Measurements from ENCODE around the gene KDM8.

Gene KDM8

DNA sequence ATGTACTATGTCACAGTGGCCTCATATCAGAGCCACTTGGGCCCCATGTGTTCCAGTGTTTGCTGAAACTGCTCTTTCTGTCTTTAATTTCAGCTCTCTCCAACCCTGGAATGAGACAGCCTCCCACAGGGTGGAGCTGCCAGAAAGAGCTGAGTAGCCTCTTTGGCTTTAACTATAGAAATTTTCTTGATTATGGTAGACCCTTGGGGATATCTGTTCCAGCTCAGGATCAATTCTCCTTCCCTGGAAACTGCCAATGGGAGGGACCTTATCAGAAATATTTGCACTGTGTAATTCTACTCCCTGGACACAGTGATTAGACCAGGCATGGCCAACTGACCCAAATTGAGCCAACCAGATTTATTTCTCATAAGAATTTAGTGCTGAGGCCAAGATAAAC lies 39.0 kb upstream of the KDM8 start:
- TF ChIP-seq, protein P1, sequence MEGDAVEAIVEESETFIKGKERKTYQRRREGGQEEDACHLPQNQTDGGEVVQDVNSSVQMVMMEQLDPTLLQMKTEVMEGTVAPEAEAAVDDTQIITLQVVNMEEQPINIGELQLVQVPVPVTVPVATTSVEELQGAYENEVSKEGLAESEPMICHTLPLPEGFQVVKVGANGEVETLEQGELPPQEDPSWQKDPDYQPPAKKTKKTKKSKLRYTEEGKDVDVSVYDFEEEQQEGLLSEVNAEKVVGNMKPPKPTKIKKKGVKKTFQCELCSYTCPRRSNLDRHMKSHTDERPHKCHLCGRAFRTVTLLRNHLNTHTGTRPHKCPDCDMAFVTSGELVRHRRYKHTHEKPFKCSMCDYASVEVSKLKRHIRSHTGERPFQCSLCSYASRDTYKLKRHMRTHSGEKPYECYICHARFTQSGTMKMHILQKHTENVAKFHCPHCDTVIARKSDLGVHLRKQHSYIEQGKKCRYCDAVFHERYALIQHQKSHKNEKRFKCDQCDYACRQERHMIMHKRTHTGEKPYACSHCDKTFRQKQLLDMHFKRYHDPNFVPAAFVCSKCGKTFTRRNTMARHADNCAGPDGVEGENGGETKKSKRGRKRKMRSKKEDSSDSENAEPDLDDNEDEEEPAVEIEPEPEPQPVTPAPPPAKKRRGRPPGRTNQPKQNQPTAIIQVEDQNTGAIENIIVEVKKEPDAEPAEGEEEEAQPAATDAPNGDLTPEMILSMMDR (IDR thresholded peaks at IDR 0.05; ENCODE audit: poor library complexity, severe bottlenecking): no peak
- no peaks in the 10 kb centered on the region for H3K36me3 ChIP-seq (ENCODE audit: low read depth)

DNA sequence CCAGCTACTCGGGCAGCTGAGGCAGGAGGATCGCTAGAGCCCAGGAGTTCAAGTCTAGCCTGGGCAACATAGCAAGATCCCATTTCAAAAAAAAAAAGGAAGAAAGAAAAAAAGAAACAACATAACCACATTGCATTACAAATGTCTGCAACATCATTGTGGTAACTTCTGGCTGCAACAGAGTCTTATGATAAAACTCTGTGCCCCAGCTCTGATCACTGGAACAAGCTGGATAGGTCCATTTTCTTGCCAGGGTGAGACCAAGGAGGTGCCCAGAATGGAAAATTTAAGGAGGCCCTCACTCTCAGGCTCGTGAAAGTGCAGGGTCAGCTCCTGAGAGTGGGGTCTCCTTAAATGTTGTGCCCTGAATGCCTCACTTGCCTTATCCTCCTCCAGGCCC lies 37.8 kb upstream of the KDM8 start:
- DNase-seq (ENCODE audit: low spot score): no peak
- no peaks in the 10 kb centered on the region for H3K9me3 ChIP-seq (ENCODE audit: severe bottlenecking)
- no peak overlapping the region for H3K27ac ChIP-seq (ENCODE audit: poor library complexity, severe bottlenecking)
- no peaks in the 10 kb centered on the region for H3K36me3 ChIP-seq (ENCODE audit: low read depth)
- no peak for ATAC-seq (ENCODE audit: low read depth)
- TF ChIP-seq, protein P1 (IDR thresholded peaks at IDR 0.05; ENCODE audit: poor library complexity, severe bottlenecking): no peak
- H3K4me1 ChIP-seq (ENCODE audit: insufficient read depth, poor library complexity, severe bottlenecking): no peaks in the 10 kb centered on the region
- no peaks in the 10 kb centered on the region for H3K27me3 ChIP-seq (ENCODE audit: insufficient read depth, poor library complexity, severe bottlenecking)
- no peak overlapping the region for H3K4me3 ChIP-seq (ENCODE audit: severe bottlenecking)

More for the DNA sequence above, 39.0 kb upstream of the KDM8 start:
- Histone ChIP-seq H3K9me3 (ENCODE audit: severe bottlenecking) (no peaks in the 10 kb centered on the region), H3K27me3 (ENCODE audit: insufficient read depth, poor library complexity, severe bottlenecking) (no peaks in the 10 kb centered on the region), H3K4me1 (ENCODE audit: insufficient read depth, poor library complexity, severe bottlenecking) (no peaks in the 10 kb centered on the region), H3K27ac (ENCODE audit: poor library complexity, severe bottlenecking) (no peak overlapping the region), H3K4me3 (ENCODE audit: severe bottlenecking) (no peak overlapping the region)
- ATAC-seq (ENCODE audit: low read depth) (no peak), DNase-seq (ENCODE audit: low spot score) (no peak)

DNA sequence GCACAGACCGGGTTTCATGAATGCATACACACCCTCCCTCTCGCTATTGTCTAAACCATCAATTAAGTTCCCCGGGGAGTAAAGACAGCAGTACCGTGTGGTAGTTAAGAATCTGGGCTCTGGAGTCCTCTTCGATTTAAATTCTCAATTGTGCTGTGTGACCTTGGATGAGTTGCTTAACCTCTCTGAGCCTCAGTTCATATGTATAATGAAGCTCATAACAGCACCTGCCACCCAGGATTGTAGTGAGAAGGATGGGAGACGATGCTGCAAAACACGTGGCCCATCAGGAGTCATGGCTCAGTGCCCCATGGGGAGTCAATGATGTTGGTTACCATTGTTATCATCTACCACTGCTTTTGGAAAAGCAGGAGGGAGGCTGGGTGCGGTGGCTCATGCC lies 34.5 kb upstream of the KDM8 start:
- Histone ChIP-seq H3K4me1 (ENCODE audit: insufficient read depth, poor library complexity, severe bottlenecking) (no peaks in the 10 kb centered on the region), H3K9me3 (ENCODE audit: severe bottlenecking) (no peaks in the 10 kb centered on the region), H3K4me3 (ENCODE audit: severe bottlenecking) (no peak overlapping the region), H3K27ac (ENCODE audit: poor library complexity, severe bottlenecking) (no peak overlapping the region), H3K36me3 (ENCODE audit: low read depth) (no peaks in the 10 kb centered on the region), H3K27me3 (ENCODE audit: insufficient read depth, poor library complexity, severe bottlenecking) (no peaks in the 10 kb centered on the region)
- DNase-seq (ENCODE audit: low spot score) (no peak), ATAC-seq (ENCODE audit: low read depth) (no peak)
- TF ChIP-seq, protein P1 (IDR thresholded peaks at IDR 0.05; ENCODE audit: poor library complexity, severe bottlenecking): no peak

DNA sequence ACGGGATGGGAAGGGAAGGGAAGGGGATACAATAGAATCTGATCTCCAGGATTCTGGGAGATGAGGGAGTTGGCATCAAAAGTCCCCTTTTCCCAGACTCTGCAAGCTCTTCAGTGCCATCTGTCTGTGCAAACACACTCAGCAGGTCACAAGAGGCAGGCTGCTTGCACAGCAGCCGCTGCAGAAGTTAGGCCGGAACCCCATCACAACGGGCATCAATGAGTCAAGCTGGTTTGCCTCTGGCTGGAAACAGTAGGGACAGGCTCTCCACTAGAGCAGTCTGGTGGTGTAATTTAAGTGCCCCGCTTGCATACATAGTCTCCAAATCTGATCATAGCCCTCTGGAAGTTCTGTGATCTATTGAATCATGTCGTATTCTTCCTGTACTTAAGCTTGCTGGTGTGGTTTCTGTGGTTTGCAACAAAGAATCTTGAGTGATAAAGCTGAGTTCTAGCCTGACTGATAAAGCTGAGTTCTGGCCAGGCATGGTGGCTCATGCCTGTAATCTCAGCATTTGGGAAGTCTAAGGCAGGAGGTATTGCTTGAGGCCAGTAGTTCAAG lies 33.7 kb upstream of the KDM8 start:
- DNase-seq (ENCODE audit: low spot score): no peak
- peak; percentile 85 for ATAC-seq (ENCODE audit: low read depth)
- Histone ChIP-seq H3K4me3 (ENCODE audit: severe bottlenecking) (no peak overlapping the region), H3K36me3 (ENCODE audit: low read depth) (no peaks in the 10 kb centered on the region), H3K27ac (ENCODE audit: poor library complexity, severe bottlenecking) (no peak overlapping the region), H3K9me3 (ENCODE audit: severe bottlenecking) (no peaks in the 10 kb centered on the region), H3K27me3 (ENCODE audit: insufficient read depth, poor library complexity, severe bottlenecking) (no peaks in the 10 kb centered on the region), H3K4me1 (ENCODE audit: insufficient read depth, poor library complexity, severe bottlenecking) (peaks cover 2% of the 10 kb centered on the region)
- TF ChIP-seq, protein P1 (IDR thresholded peaks at IDR 0.05; ENCODE audit: poor library complexity, severe bottlenecking): peak; percentile 32

DNA sequence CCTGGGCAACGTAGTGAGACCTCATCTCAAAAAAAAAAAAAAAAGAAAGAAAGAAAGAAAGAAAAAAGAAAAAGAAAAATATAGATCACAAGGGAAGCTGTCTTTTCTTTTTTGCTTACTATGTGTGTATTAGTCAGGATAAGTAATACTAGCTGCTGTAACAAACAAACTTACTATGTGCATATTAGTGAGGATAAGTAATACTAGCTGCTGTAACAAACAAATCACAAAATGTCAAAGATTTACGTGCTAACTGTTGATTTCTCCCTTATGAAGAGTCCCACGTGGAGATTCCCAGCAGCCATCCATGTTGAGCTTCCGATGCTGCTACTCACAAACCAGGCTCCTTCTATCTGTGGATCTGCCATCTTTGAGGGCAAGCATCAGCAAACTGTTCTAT lies 31.7 kb upstream of the KDM8 start:
- DNase-seq (ENCODE audit: low spot score) (no peak), ATAC-seq (ENCODE audit: low read depth) (no peak)
- TF ChIP-seq, protein P1 (IDR thresholded peaks at IDR 0.05; ENCODE audit: poor library complexity, severe bottlenecking): no peak
- H3K9me3 ChIP-seq (ENCODE audit: severe bottlenecking): no peaks in the 10 kb centered on the region
- no peaks in the 10 kb centered on the region for H3K36me3 ChIP-seq (ENCODE audit: low read depth)
- H3K27me3 ChIP-seq (ENCODE audit: insufficient read depth, poor library complexity, severe bottlenecking): no peaks in the 10 kb centered on the region
- no peak overlapping the region for H3K27ac ChIP-seq (ENCODE audit: poor library complexity, severe bottlenecking)
- peaks cover 8% of the 10 kb centered on the region for H3K4me1 ChIP-seq (ENCODE audit: insufficient read depth, poor library complexity, severe bottlenecking)
- no peak overlapping the region for H3K4me3 ChIP-seq (ENCODE audit: severe bottlenecking)

Data from RWPE2 (cell line).